Mucosa of gallbladder (tissue), 1 donor: Measurements from ENCODE around the gene NDUFB7. TPM values are rescaled to one million over a fixed set of nuclear protein-coding genes. Genes with fewer than 3 reads are reported as not detected.

ENCODE experiments used
- DNase-seq: peaks from one replicate; pipeline ENCODE4 v3.0.0-alpha.2; 2020; ENCODE audit warnings: low spot score
- total RNA-seq: library from RNA; stranded (reverse); gene quantifications from one replicate; pipeline ENCODE4 v1.2.1, GENCODE V29; 2021
- donor health status: DM: no; HTN: no; CAD: no.

NDUFB7 gene
- total RNA-seq, 1 donor from 2014 or later, result 184 TPM

- DNase-seq, result no peak
Observed at GRCh38 chr19:14520543-14520942, 51.3 kb downstream of the NDUFB7 start.

- no peak for DNase-seq
Observed at GRCh38 chr19:14519860-14520407, 51.9 kb downstream of the NDUFB7 start.

- DNase-seq, result no peak
Observed at GRCh38 chr19:14519245-14519859, 52.5 kb downstream of the NDUFB7 start.

DNA sequence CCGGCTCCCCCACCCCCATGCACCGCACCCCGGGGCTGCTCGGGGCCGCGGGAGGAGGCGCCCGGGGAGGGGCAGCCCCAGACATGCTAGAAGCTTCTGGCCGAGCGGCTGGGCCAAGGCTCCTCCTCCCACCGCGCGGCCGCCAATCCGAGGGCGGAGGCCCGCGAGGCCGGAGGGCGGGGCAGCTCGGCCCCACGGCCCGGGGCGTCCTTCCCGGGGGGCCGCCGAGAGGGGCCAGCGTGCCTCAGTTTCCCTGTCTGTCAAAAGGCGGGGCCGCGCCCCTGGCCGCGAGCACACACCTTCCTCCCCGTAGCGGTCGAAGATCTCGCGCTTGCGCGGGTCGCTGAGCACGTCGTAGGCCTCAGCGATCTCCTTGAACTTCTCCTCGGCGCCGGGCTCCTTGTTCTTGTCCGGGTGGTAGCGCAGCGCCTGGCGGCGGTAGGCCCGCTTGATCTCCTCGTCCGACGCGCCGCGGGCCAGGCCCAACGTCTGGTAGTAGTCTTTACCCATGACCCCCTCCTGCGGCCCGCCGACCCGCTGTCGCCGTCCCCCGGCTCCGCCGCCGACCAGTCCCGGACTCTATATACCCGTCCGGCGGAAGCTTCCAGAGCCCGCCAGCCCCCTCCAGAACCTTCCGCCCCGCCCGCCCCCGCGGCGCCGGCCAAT is 53.9 kb downstream of the NDUFB7 start, which contains the start of gene DNAJB1:
TSS of gene DNAJB1 (minus strand) at position 558 of the 666 bp plus-strand sequence. CDS start at position 510, 48 bp downstream.
- peak; percentile 85 for DNase-seq

DNA sequence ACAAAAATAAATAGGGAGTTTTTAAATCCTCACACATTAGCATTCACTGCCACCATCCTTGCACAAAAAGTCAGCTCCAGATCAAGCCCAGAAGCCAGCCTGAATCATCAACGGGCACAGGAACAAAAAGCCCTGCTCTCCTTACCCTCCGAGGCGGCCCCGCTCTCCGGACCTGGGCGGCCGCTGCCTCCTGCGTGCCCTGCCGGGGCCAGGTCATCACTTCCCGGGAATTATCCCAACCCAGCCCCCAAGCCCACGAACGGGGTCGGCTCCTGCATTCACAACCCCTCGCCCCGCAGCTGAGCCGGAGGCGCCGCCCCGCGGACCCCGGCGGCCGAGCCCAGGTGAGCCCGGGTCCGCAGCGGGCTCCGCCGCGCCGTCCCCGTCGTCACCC is 54.4 kb downstream of the NDUFB7 start:
- DNase-seq, result no peak

DNA sequence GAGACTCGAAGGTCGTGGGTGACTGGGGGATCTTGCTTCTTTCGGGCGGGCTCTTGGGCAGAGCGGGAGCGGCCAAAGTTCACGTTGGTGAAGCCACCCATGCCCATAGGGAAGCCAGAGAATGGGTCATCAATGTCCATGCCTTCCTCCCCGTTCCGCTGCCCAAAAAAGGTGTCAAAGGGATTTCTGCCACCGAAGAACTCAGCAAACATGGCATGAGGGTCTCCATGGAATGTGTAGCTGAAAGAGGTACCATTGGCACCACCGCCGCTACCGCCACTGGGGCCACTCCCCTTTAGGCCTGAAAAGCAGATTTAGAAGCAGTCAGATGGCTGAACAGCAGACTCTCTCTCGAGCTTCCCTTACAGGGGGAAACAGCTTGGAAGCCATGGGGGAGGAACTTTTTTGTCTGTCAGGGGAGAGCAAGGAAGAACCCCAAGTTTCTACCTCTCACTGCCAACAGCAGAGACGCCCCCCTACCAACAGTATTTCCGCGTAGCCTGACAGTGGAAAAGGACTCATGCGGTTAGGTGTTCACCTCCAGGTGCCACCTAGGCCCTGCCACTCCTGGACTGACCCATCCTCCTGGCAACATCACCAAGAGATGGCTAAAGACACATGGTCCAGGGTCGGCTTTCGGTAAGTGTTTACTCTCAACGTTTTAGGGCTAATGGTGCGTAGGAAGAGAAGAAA is 55.0 kb downstream of the NDUFB7 start:
- DNase-seq, result no peak

Other genes starting within 250 kb of the NDUFB7 start
- gene ADGRE5, start 190.6 kb downstream of the NDUFB7 start, total RNA-seq, result 48.2 TPM
- gene DDX39A, start 152.7 kb downstream of the NDUFB7 start, total RNA-seq, result 46.4 TPM
- gene PKN1, start 138.8 kb downstream of the NDUFB7 start, total RNA-seq, result 136 TPM
- gene PTGER1, start 96.7 kb downstream of the NDUFB7 start, total RNA-seq, result 1.9 TPM
- 127 TPM for gene GIPC1, start 75.9 kb downstream of the NDUFB7 start, total RNA-seq
- 142 TPM for gene DNAJB1, start 53.7 kb downstream of the NDUFB7 start, total RNA-seq
- gene TECR, start 42.5 kb downstream of the NDUFB7 start, total RNA-seq, result 149 TPM
- 0.09 TPM for gene CLEC17A, start 11.0 kb upstream of the NDUFB7 start, total RNA-seq
- not detected for gene ADGRE3, start 102.8 kb upstream of the NDUFB7 start, total RNA-seq
- 16.5 TPM for gene ZNF333, start 118.0 kb upstream of the NDUFB7 start, total RNA-seq
- gene ADGRE2, start 206.5 kb upstream of the NDUFB7 start, total RNA-seq, result 5.1 TPM